GM08714 (cell line): ENCODE results near the gene GRIK4.

Experiments used
- H3K4me3 ChIP-seq: fragments of 200-500 bp; sonication (Bioruptor generic); 2 replicates; pipeline ENCODE4 v1.5.1; 2014; ENCODE audit warnings: mild to moderate bottlenecking, low read length, inconsistent platforms
- ZNF274 ChIP-seq: IDR thresholded peaks from 2 replicates; pipeline ENCODE4 v1.6.1; 2012; ENCODE audit warnings: mild to moderate bottlenecking, low read depth, low read length

GRIK4 gene

GRCh38 chr11:120909676-120910416 lies 398.3 kb downstream of the GRIK4 start:
- no peak overlapping the region for H3K4me3 ChIP-seq
- TF ChIP-seq ZNF274, result no peak

- H3K4me3 ChIP-seq, result no peak overlapping the region
- no peak for TF ChIP-seq ZNF274
Observed at GRCh38 chr11:120911943-120912342, 400.4 kb downstream of the GRIK4 start.

GRCh38 chr11:120912504-120912903 lies 401.0 kb downstream of the GRIK4 start:
- TF ChIP-seq ZNF274, result no peak
- no peak overlapping the region for H3K4me3 ChIP-seq

- no peak overlapping the region for H3K4me3 ChIP-seq
- no peak for TF ChIP-seq ZNF274
Observed at GRCh38 chr11:120912915-120913314, 401.4 kb downstream of the GRIK4 start.

GRCh38 chr11:120914021-120914420 lies 402.5 kb downstream of the GRIK4 start:
- TF ChIP-seq ZNF274, result no peak
- H3K4me3 ChIP-seq, result no peak overlapping the region

GRCh38 chr11:120914601-120915000 lies 403.1 kb downstream of the GRIK4 start:
- H3K4me3 ChIP-seq, result no peak overlapping the region

GRCh38 chr11:120917559-120918239 lies 406.2 kb downstream of the GRIK4 start:
- no peak for TF ChIP-seq ZNF274
- no peak overlapping the region for H3K4me3 ChIP-seq

More at GRCh38 chr11:120914601-120915000, 403.1 kb downstream of the GRIK4 start:
- TF ChIP-seq ZNF274, result no peak

- no peak overlapping the region for H3K4me3 ChIP-seq
Observed at GRCh38 chr11:120918257-120918656, 406.7 kb downstream of the GRIK4 start.

GRCh38 chr11:120919045-120919444 lies 407.5 kb downstream of the GRIK4 start:
- no peak overlapping the region for H3K4me3 ChIP-seq
- TF ChIP-seq ZNF274, result no peak

More at GRCh38 chr11:120918257-120918656, 406.7 kb downstream of the GRIK4 start:
- TF ChIP-seq ZNF274, result no peak

GRCh38 chr11:120919566-120919965 lies 408.0 kb downstream of the GRIK4 start:
- no peak overlapping the region for H3K4me3 ChIP-seq
- no peak for TF ChIP-seq ZNF274

GRCh38 chr11:120923866-120924508 lies 412.4 kb downstream of the GRIK4 start:
- no peak for TF ChIP-seq ZNF274

GRCh38 chr11:120925944-120926343 lies 414.4 kb downstream of the GRIK4 start:
- TF ChIP-seq ZNF274, result no peak
- H3K4me3 ChIP-seq, result no peak overlapping the region

More at GRCh38 chr11:120923866-120924508, 412.4 kb downstream of the GRIK4 start:
- H3K4me3 ChIP-seq, result no peak overlapping the region

GRCh38 chr11:120928627-120929026 lies 417.1 kb downstream of the GRIK4 start:
- TF ChIP-seq ZNF274, result no peak
- H3K4me3 ChIP-seq, result no peak overlapping the region

- no peak overlapping the region for H3K4me3 ChIP-seq
- TF ChIP-seq ZNF274, result no peak
Observed at GRCh38 chr11:120929090-120929489, 417.5 kb downstream of the GRIK4 start.

- H3K4me3 ChIP-seq, result no peak overlapping the region
- TF ChIP-seq ZNF274, result no peak
Observed at GRCh38 chr11:120929664-120930154, 418.2 kb downstream of the GRIK4 start.
